RWPE1 (cell line): Measurements from ENCODE around the gene LRRC27.

Experiments used
- CTCF ChIA-PET: fragments of 350-600 bp; sonication (Branson Sonifier 250); formaldehyde crosslinking; extraction: SDS; loops from one replicate; lab custom pipeline; 2021; lab: Yijun Ruan, JAX
- POLR2A ChIA-PET: fragments of 400-600 bp; formaldehyde crosslinking; extraction: SDS; loops from one replicate; lab custom pipeline; 2020; ENCODE audit warnings: antibody characterized with exemption; ENCODE audit not compliant: low non-redundant PET; lab: Yijun Ruan, JAX
- DNase-seq: peaks from one replicate; pipeline ENCODE4 v3.0.0; 2012; ENCODE audit warnings: low spot score
- H3K27ac ChIP-seq: fragments of 450-650 bp; 2 replicates; pipeline ENCODE4 v1.5.1; 2017
- CTCF ChIP-seq: fragments of 450-650 bp; conservative IDR thresholded peaks from 2 replicates; pipeline ENCODE4 v1.5.1; 2017; ENCODE audit warnings: low read depth, mild to moderate bottlenecking

Gene LRRC27

GRCh38 chr10:132373241-132373955 lies 41.4 kb downstream of the LRRC27 start:
- CTCF ChIA-PET, result interaction anchor here (0.6 to 2.4 kb wide), 2 partner anchors 13 to 115 kb away, joined by 3 to 10 read pairs; no protein-coding TSS in a partner anchor
- no peak for TF ChIP-seq CTCF
- DNase-seq, result no peak
- POLR2A ChIA-PET, result no interaction called here
- H3K27ac ChIP-seq, result no peak overlapping the region

- no peak for TF ChIP-seq CTCF
- no peak overlapping the region for H3K27ac ChIP-seq
- DNase-seq, result no peak
- POLR2A ChIA-PET, result no interaction called here
- CTCF ChIA-PET, result interaction anchor here (0.7 to 2.4 kb wide), 2 partner anchors 14 to 73 kb away, joined by 4 to 10 read pairs; no protein-coding TSS in a partner anchor
These were observed 42.2 kb downstream of the LRRC27 start for GRCh38 chr10:132374176-132374575.

- no peak for TF ChIP-seq CTCF
- ChIA-PET POLR2A (no interaction called here), CTCF (interaction anchor here (0.7 to 2.4 kb wide), 2 partner anchors 14 to 72 kb away, joined by 4 to 10 read pairs; no protein-coding TSS in a partner anchor)
- H3K27ac ChIP-seq, result no peak overlapping the region
- DNase-seq, result no peak
These were observed 42.6 kb downstream of the LRRC27 start for GRCh38 chr10:132374612-132375011.

GRCh38 chr10:132375116-132375794 lies 43.3 kb downstream of the LRRC27 start:
- CTCF ChIA-PET, result no interaction called here
- no peak for TF ChIP-seq CTCF
- H3K27ac ChIP-seq, result no peak overlapping the region
- DNase-seq, result no peak
- POLR2A ChIA-PET, result no interaction called here

- CTCF ChIA-PET, result no interaction called here
- no peak for DNase-seq
- POLR2A ChIA-PET, result no interaction called here
- H3K27ac ChIP-seq, result no peak overlapping the region
- no peak for TF ChIP-seq CTCF
These were observed 43.9 kb downstream of the LRRC27 start for GRCh38 chr10:132375795-132376297.

- DNase-seq, result no peak
- ChIA-PET POLR2A (no interaction called here), CTCF (interaction anchor here (0.7 kb wide), 2 partner anchors 31 to 79 kb away, joined by 3 read pairs; no protein-coding TSS in a partner anchor)
These were observed 44.4 kb downstream of the LRRC27 start for GRCh38 chr10:132376394-132376851.

More at GRCh38 chr10:132376394-132376851, 44.4 kb downstream of the LRRC27 start:
- no peak overlapping the region for H3K27ac ChIP-seq
- no peak for TF ChIP-seq CTCF
